ENCODE results near the gene CDH13.

DNA sequence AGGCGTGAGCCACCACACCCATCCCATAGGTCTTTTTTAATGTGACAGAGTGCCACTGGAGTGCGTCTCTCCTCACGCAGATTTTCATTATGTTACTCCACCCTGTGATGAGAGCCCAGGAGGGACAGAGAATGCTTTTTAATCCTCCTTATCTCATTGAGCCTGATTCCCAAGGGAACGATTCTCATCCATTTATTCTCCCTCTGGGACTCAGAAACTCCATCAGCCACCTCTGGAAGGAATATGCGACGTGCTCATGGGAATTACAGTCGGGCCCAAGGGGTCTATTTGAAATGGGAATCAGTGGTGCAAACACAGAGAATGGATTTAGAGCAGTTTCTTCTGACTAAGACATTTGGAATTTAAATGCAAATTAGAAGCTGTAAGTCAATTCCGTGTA, 1025.1 kb downstream of the CDH13 start:
- no peak for TF ChIP-seq TOX (CRISPR knock-in tag; IDR thresholded peaks at IDR 0.05; ENCODE audit: borderline replicate concordance)
- TF ChIP-seq, protein P1, sequence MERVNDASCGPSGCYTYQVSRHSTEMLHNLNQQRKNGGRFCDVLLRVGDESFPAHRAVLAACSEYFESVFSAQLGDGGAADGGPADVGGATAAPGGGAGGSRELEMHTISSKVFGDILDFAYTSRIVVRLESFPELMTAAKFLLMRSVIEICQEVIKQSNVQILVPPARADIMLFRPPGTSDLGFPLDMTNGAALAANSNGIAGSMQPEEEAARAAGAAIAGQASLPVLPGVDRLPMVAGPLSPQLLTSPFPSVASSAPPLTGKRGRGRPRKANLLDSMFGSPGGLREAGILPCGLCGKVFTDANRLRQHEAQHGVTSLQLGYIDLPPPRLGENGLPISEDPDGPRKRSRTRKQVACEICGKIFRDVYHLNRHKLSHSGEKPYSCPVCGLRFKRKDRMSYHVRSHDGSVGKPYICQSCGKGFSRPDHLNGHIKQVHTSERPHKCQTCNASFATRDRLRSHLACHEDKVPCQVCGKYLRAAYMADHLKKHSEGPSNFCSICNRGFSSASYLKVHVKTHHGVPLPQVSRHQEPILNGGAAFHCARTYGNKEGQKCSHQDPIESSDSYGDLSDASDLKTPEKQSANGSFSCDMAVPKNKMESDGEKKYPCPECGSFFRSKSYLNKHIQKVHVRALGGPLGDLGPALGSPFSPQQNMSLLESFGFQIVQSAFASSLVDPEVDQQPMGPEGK (CRISPR knock-in tag; IDR thresholded peaks at IDR 0.05; ENCODE audit: borderline replicate concordance) = no peak
- TF ChIP-seq, protein P2, sequence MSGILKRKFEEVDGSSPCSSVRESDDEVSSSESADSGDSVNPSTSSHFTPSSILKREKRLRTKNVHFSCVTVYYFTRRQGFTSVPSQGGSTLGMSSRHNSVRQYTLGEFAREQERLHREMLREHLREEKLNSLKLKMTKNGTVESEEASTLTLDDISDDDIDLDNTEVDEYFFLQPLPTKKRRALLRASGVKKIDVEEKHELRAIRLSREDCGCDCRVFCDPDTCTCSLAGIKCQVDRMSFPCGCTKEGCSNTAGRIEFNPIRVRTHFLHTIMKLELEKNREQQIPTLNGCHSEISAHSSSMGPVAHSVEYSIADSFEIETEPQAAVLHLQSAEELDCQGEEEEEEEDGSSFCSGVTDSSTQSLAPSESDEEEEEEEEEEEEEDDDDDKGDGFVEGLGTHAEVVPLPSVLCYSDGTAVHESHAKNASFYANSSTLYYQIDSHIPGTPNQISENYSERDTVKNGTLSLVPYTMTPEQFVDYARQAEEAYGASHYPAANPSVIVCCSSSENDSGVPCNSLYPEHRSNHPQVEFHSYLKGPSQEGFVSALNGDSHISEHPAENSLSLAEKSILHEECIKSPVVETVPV (CRISPR knock-in tag; IDR thresholded peaks at IDR 0.05) = no peak
- no peak for TF ChIP-seq RARB (CRISPR knock-in tag; IDR thresholded peaks at IDR 0.05)
- no peak for TF ChIP-seq GLIS3 (CRISPR knock-in tag; IDR thresholded peaks at IDR 0.05)
- no peak for TF ChIP-seq OSR1 (CRISPR knock-in tag; IDR thresholded peaks at IDR 0.05)
- TF ChIP-seq ZNF70 (CRISPR knock-in tag; IDR thresholded peaks at IDR 0.05) = no peak
- no peak for TF ChIP-seq ISL1 (CRISPR knock-in tag; IDR thresholded peaks at IDR 0.05)
- TF ChIP-seq ZNF565 (CRISPR knock-in tag; conservative IDR thresholded peaks at IDR 0.05; ENCODE audit: low read depth) = no peak
- no peak for TF ChIP-seq ARNTL (CRISPR knock-in tag; IDR thresholded peaks at IDR 0.05; ENCODE audit: borderline replicate concordance, low read depth)
- no peak for TF ChIP-seq ZFP30 (CRISPR knock-in tag; IDR thresholded peaks at IDR 0.05)
- TF ChIP-seq ZNF8 (CRISPR knock-in tag; IDR thresholded peaks at IDR 0.05) = no peak

Data from SK-N-SH treated with all-trans-retinoic acid at 6 μM for 48 hours (cell line).